MM.1S (cell line): ENCODE results near the gene ATP5ME.

ENCODE experiments used
- DNase-seq: peaks from one replicate; pipeline ENCODE4 v3.0.0-alpha.2; 2015
- H2AFZ ChIP-seq: fragments of 300-600 bp; sonication (generic); 2 replicates; pipeline ENCODE4 v1.6.0; 2016; ENCODE audit warnings: antibody characterized with exemption, low read length
- H3F3A ChIP-seq: fragments of 300-600 bp; sonication (generic); 2 replicates; pipeline ENCODE4 v1.6.1; 2016; ENCODE audit warnings: mild to moderate bottlenecking, antibody characterized with exemption, low read length, moderate library complexity, mixed read lengths; ENCODE audit not compliant: insufficient read depth
- H3K27ac ChIP-seq: fragments of 300-600 bp; sonication (generic); 2 replicates; pipeline ENCODE4 v1.5.1; 2016; ENCODE audit warnings: mild to moderate bottlenecking, low read length
- H3K27me3 ChIP-seq: fragments of 300-600 bp; sonication (generic); replicated peaks from 2 replicates; pipeline ENCODE4 v1.6.0; 2016; ENCODE audit warnings: low read length; ENCODE audit not compliant: insufficient read depth
- H3K36me3 ChIP-seq: fragments of 300-600 bp; sonication (generic); replicated peaks from 2 replicates; pipeline ENCODE4 v1.6.1; 2016; ENCODE audit warnings: mild to moderate bottlenecking, low read length, mixed read lengths; ENCODE audit not compliant: insufficient read depth
- H3K4me1 ChIP-seq: fragments of 300-600 bp; sonication (generic); 2 replicates; pipeline ENCODE4 v1.6.1; 2016; ENCODE audit warnings: low read length, mixed read lengths
- H3K4me2 ChIP-seq: fragments of 300-600 bp; sonication (generic); 2 replicates; pipeline ENCODE4 v1.6.0; 2016; ENCODE audit warnings: low read depth, low read length
- H3K4me3 ChIP-seq: fragments of 300-600 bp; sonication (generic); 2 replicates; pipeline ENCODE4 v1.5.1; 2016; ENCODE audit warnings: low read length, mixed read lengths
- H3K79me2 ChIP-seq: fragments of 300-600 bp; sonication (generic); 2 replicates; pipeline ENCODE4 v1.6.1; 2016; ENCODE audit warnings: mixed run types, low read length, mixed read lengths
- H3K9ac ChIP-seq: fragments of 300-600 bp; sonication (generic); 2 replicates; pipeline ENCODE4 v1.6.1; 2016; ENCODE audit warnings: low read length, mixed read lengths
- H3K9me2 ChIP-seq: fragments of 300-600 bp; sonication (generic); replicated peaks from 2 replicates; pipeline ENCODE4 v1.6.1; 2016; ENCODE audit warnings: mild to moderate bottlenecking, low read length, mixed read lengths; ENCODE audit not compliant: insufficient read depth
- H3K9me3 ChIP-seq: fragments of 300-600 bp; sonication (generic); replicated peaks from 2 replicates; pipeline ENCODE4 v1.6.1; 2016; ENCODE audit warnings: mild to moderate bottlenecking, low read length, mixed read lengths; ENCODE audit not compliant: insufficient read depth
- H4K20me1 ChIP-seq: fragments of 300-600 bp; sonication (generic); 2 replicates; pipeline ENCODE4 v1.6.1; 2016; ENCODE audit warnings: mild to moderate bottlenecking, low read length, moderate library complexity, mixed read lengths; ENCODE audit not compliant: insufficient read depth
- CTCF ChIP-seq: fragments of 300-600 bp; sonication (generic); IDR thresholded peaks from 2 replicates; pipeline ENCODE4 v1.5.1; 2016; ENCODE audit warnings: antibody characterized with exemption, low read length, mixed read lengths
- EZH2 ChIP-seq: fragments of 300-600 bp; sonication (generic); optimal IDR thresholded peaks from 2 replicates; pipeline ENCODE3; 2017; ENCODE audit warnings: low read depth, mild to moderate bottlenecking, antibody characterized with exemption, low read length, mixed read lengths
- EZH2phosphoT487 ChIP-seq: fragments of 300-600 bp; sonication (generic); IDR thresholded peaks from 2 replicates; pipeline ENCODE4 v1.6.1; 2018; ENCODE audit warnings: antibody characterized with exemption, low read length

The ATP5ME gene

DNA sequence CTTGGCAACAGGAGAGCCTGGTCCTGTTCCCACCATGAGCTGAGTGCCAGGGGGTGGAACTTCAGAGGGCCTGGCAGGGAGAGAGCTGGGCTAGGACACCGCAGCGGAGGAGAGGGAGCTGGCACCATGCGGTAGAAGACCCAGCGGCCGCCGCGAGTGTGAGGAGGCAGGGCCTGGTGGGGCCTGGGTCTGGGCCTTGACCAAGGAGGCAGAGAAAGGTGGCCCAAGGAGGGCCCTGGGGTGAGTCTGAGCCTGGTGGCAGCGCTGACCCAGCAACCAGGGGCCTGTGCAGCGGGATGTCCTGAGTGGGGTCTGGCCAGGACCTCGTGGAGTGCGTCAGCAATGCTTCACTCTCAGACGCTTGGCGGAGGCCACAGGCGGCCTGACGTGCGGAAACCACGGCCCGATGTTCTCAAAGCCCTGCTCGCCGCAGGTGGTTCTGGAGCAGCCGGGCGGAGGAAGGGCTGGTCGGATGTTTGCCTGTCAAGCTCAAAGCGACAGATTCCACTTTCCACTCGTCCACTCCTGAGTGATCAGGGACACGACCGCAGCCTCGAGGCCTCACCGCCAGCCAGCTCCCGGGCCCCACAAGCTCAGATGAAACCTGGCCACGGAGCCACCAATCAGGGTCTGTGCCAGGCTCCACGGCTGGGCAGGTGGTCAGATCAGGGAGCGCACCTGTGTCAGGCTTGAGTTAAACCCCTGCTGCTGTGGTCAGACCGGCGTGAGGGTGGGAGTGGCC, 20.8 kb downstream of the ATP5ME start:
- Histone ChIP-seq H3K4me2 (no peak overlapping the region), H3K9ac (no peak overlapping the region), H3K27ac (no peak overlapping the region), H3K4me1 (no peaks in the 10 kb centered on the region), H2AFZ (no peak overlapping the region), H3K9me2 (no peaks in the 10 kb centered on the region), H3F3A (no peaks in the 10 kb centered on the region), H3K9me3 (no peaks in the 10 kb centered on the region), H3K36me3 (no peaks in the 10 kb centered on the region), H3K4me3 (no peak overlapping the region), H3K27me3 (no peaks in the 10 kb centered on the region), H3K79me2 (no peaks in the 10 kb centered on the region), H4K20me1 (no peaks in the 10 kb centered on the region)
- TF ChIP-seq EZH2phosphoT487 (no peak), CTCF (no peak), EZH2 (no peak)
- no peak for DNase-seq

DNA sequence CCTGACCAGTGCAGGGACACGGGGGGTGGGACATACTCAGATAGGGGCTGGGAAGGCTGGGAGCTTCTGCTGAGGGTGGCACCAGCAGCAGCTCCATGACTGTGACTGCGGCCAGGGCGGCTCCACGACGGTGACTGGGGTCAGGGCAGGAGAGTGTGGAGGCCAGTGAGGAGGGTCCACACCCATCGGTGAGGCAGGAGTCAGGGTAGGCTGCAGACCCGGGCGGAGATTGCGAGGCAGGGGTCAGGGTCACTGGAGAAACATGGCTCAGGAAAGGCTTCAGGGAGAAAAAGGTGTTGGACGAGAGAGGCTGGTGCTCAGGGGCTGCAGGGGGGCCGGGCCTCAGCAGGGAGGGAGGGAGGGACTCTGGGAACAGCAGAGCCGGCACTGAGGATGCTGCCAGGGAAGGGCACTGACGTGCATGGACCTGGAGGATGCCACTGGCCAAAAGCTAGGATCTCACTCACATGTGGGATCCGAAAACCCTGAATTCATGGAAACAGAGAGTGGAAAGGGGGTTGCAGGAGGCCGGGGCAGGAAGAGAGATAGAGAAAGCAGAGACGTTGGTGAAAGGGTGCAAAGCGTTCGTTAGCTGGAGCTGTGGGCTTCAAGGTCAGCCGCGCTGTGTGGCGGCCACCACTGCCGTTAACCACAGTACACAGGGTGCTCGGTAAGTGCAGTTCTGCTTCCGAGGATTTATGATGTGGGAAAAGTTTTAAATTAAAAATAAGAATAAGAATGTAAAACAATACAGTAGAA, 22.0 kb downstream of the ATP5ME start:
- Histone ChIP-seq H3K4me1 (no peaks in the 10 kb centered on the region), H3F3A (no peaks in the 10 kb centered on the region), H3K4me2 (no peak overlapping the region), H3K36me3 (no peaks in the 10 kb centered on the region), H4K20me1 (no peaks in the 10 kb centered on the region), H3K9me3 (no peaks in the 10 kb centered on the region), H3K27ac (no peak overlapping the region), H2AFZ (no peak overlapping the region), H3K4me3 (no peak overlapping the region), H3K9me2 (no peaks in the 10 kb centered on the region), H3K9ac (no peak overlapping the region), H3K27me3 (no peaks in the 10 kb centered on the region), H3K79me2 (no peaks in the 10 kb centered on the region)
- no peak for TF ChIP-seq EZH2
- DNase-seq, result no peak

DNA sequence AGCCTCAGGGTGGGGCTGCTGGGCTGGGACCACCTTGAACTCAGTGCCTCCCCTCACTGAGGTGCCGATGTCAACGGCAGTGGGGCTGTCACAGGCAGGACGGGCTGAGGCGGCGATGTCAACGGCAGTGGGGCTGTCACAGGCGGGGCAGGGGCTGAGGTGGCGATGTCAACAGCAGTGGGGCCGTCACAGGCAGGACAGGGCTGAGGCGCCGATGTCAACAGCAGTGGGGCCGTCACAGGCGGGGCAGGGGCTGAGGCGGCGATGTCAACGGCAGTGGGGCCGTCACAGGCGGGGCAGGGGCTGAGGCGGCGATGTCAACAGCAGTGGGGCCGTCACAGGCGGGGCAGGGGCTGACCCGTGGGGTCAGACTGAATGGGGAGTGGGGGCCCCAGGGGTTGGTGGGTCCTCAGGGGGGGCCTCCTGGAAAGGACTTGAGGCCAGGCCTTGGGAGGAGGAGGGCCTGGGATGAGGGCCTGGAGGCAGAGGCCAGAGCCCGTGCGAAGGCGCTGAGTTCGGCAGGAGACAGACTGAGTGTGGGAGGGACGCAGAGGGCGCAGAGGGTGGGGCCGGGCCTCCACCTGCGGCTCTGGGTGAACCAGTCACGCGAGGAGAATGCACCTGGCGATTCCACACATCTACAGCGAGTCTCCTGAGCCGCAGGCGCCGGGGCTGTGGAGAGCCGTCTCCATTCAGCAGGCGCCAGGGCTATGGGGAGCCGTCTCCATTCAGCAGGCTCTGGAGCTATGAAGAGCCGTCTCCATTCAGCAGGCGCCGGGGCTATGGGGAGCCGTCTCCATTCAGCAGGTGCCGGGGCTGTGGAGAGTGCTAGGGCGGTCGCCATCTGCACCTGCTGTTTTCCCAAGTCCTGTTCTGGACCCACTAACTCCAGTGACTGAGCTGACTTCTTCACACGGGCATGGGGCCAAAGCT, 22.9 kb downstream of the ATP5ME start:
- H2AFZ ChIP-seq, result no peak overlapping the region
- no peak overlapping the region for H3K9ac ChIP-seq
- H3F3A ChIP-seq, result no peaks in the 10 kb centered on the region
- H3K27me3 ChIP-seq, result no peaks in the 10 kb centered on the region
- no peak for TF ChIP-seq EZH2
- TF ChIP-seq CTCF, result no peak
- TF ChIP-seq EZH2phosphoT487, result no peak
- H3K9me2 ChIP-seq, result no peaks in the 10 kb centered on the region
- no peak overlapping the region for H3K4me2 ChIP-seq
- H3K9me3 ChIP-seq, result no peaks in the 10 kb centered on the region
- no peaks in the 10 kb centered on the region for H3K79me2 ChIP-seq
- no peaks in the 10 kb centered on the region for H4K20me1 ChIP-seq
- no peak for DNase-seq
- no peak overlapping the region for H3K4me3 ChIP-seq
- H3K27ac ChIP-seq, result no peak overlapping the region
- H3K4me1 ChIP-seq, result no peaks in the 10 kb centered on the region
- no peaks in the 10 kb centered on the region for H3K36me3 ChIP-seq
